SH-SY5Y (cell line): Measurements from ENCODE around the gene COX7B2.

Experiments
- GATA2 ChIP-seq: IDR thresholded peaks from 2 replicates; pipeline ENCODE4 v1.6.1; 2011; ENCODE audit warnings: mild to moderate bottlenecking, low read depth, low read length
- GATA3 ChIP-seq: IDR thresholded peaks from 2 replicates; pipeline ENCODE4 v1.6.1; 2011; ENCODE audit warnings: low read depth, mild to moderate bottlenecking, low read length, moderate library complexity

DNA sequence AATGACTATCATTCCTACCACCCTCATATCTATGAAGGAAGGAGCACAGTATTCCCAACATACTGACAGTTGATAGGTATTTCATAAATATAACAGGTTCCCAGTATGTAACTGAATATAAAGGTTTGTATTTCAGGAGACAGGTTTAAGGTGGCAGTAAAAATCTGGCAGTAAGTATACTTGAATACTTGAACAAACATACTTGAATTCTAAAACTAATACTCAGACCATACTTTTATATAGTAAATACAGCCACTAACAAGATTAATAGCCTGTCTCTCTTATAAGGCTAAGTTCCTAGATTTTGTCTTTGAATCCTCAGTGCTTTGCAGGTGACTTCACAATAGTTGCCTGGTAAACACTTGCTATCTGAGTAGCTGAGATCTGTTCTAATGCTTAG is 46.6 kb upstream of the COX7B2 start:
- TF ChIP-seq GATA2: no peak
- TF ChIP-seq GATA3: no peak
